HEK293 (cell line): Measurements from ENCODE around the gene HHIPL1.

Experiments
- CTCF ChIA-PET: fragments of 350-600 bp; formaldehyde crosslinking; extraction: SDS; loops from one replicate; lab custom pipeline; 2021; ENCODE audit warnings: antibody characterized with exemption; lab: Yijun Ruan, JAX
- POLR2A ChIA-PET: fragments of 300-600 bp; formaldehyde crosslinking; extraction: SDS; loops from one replicate; lab custom pipeline; 2020; ENCODE audit warnings: antibody characterized with exemption, inconsistent platforms; lab: Yijun Ruan, JAX
- H3K27ac ChIP-seq: fragments of 200-500 bp; sonication (Bioruptor generic); 2 replicates; pipeline ENCODE4 v1.5.1; 2014; ENCODE audit warnings: low read depth, low read length, control low read depth, inconsistent platforms; ENCODE audit errors: extremely low read depth
- H3K36me3 ChIP-seq, 2 experiments: fragments of 200-500 bp in 1 of 2; sonication (Bioruptor generic) in 1 of 2; 1 replicate in 1 of 2; 2 replicates in 1 of 2; pipeline ENCODE4 v1.5.1; 2014 to 2017; ENCODE audit warnings: inconsistent platforms in 2 of 2, low read length in 2 of 2; ENCODE audit not compliant: control insufficient read depth in 2 of 2, insufficient read depth in 1 of 2
- H3K4me1 ChIP-seq: fragments of 200-500 bp; sonication (Bioruptor generic); 2 replicates; pipeline ENCODE4 v1.5.1; 2014; ENCODE audit warnings: mild to moderate bottlenecking, low read length, inconsistent platforms; ENCODE audit not compliant: control insufficient read depth, insufficient read depth
- H3K4me3 ChIP-seq: 2 replicates; pipeline ENCODE4 v1.5.1; 2011; ENCODE audit warnings: low read depth, mild to moderate bottlenecking, control low read depth, low read length, moderate library complexity
- H3K9me3 ChIP-seq: fragments of 200-500 bp; sonication (Bioruptor generic); 2 replicates; pipeline ENCODE4 v1.5.1; 2014; ENCODE audit warnings: low read depth, low read length, inconsistent platforms; ENCODE audit not compliant: control insufficient read depth, insufficient read depth
- ATF2 ChIP-seq: fragments of 450-650 bp; formaldehyde crosslinking; IDR thresholded peaks from 2 replicates; pipeline ENCODE4 v1.5.1; 2016; ENCODE audit warnings: missing biosample characterization, missing genetic modification characterization, low read depth
- EGR2 ChIP-seq: fragments of 450-650 bp; formaldehyde crosslinking; IDR thresholded peaks from 2 replicates; pipeline ENCODE4 v1.5.1; 2016; ENCODE audit warnings: low read depth, missing biosample characterization, missing genetic modification characterization
- ELK4 ChIP-seq: IDR thresholded peaks from 2 replicates; pipeline ENCODE4 v1.6.1; 2011; ENCODE audit warnings: mild to moderate bottlenecking, low read depth, low read length, borderline replicate concordance
- KLF10 ChIP-seq: fragments of 450-650 bp; IDR thresholded peaks from 2 replicates; pipeline ENCODE4 v1.5.1; 2018; ENCODE audit warnings: missing biosample characterization, mild to moderate bottlenecking, missing genetic modification characterization
- PBX3 ChIP-seq: sonication (generic); formaldehyde crosslinking; IDR thresholded peaks from 2 replicates; pipeline ENCODE4 v1.8.1; 2022; ENCODE audit warnings: mild to moderate bottlenecking, moderate library complexity, missing genetic modification reagents
- SALL2 ChIP-seq: fragments of 450-650 bp; formaldehyde crosslinking; IDR thresholded peaks from 2 replicates; pipeline ENCODE4 v1.5.0; 2017; ENCODE audit warnings: missing biosample characterization, mild to moderate bottlenecking, missing genetic modification characterization, borderline replicate concordance
- SP2 ChIP-seq: fragments of 450-650 bp; formaldehyde crosslinking; IDR thresholded peaks from 2 replicates; pipeline ENCODE4 v1.5.1; 2016; ENCODE audit warnings: missing biosample characterization, missing genetic modification characterization
- SP7 ChIP-seq: fragments of 450-650 bp; formaldehyde crosslinking; IDR thresholded peaks from 2 replicates; pipeline ENCODE4 v1.5.1; 2016; ENCODE audit warnings: missing biosample characterization, missing genetic modification characterization
- ZBTB11 ChIP-seq: fragments of 450-650 bp; formaldehyde crosslinking; conservative IDR thresholded peaks from 2 replicates; pipeline ENCODE4 v1.5.1; 2016; ENCODE audit warnings: low read depth, missing biosample characterization, missing genetic modification characterization
- ZIC2 ChIP-seq: fragments of 450-650 bp; formaldehyde crosslinking; IDR thresholded peaks from 2 replicates; pipeline ENCODE4 v1.5.1; 2016; ENCODE audit warnings: missing biosample characterization, missing genetic modification characterization
- ZNF133 ChIP-seq: fragments of 450-650 bp; formaldehyde crosslinking; IDR thresholded peaks from 2 replicates; pipeline ENCODE4 v1.5.1; 2016; ENCODE audit warnings: missing biosample characterization, missing genetic modification characterization
- ZNF155 ChIP-seq: fragments of 450-650 bp; formaldehyde crosslinking; IDR thresholded peaks from 2 replicates; pipeline ENCODE4 v1.5.1; 2016; ENCODE audit warnings: missing biosample characterization, missing genetic modification characterization
- ZNF169 ChIP-seq: fragments of 450-650 bp; formaldehyde crosslinking; IDR thresholded peaks from 2 replicates; pipeline ENCODE4 v1.5.1; 2016; ENCODE audit warnings: missing biosample characterization, missing genetic modification characterization
- ZNF175 ChIP-seq: fragments of 450-650 bp; formaldehyde crosslinking; IDR thresholded peaks from 2 replicates; pipeline ENCODE4 v1.5.1; 2016; ENCODE audit warnings: missing biosample characterization, missing genetic modification characterization
- ZNF280C ChIP-seq: fragments of 450-650 bp; formaldehyde crosslinking; IDR thresholded peaks from 2 replicates; pipeline ENCODE4 v1.5.1; 2016; ENCODE audit warnings: missing biosample characterization, missing genetic modification characterization
- ZNF449 ChIP-seq: fragments of 450-650 bp; formaldehyde crosslinking; IDR thresholded peaks from 2 replicates; pipeline ENCODE4 v1.5.1; 2017; ENCODE audit warnings: missing biosample characterization, mild to moderate bottlenecking, missing genetic modification characterization, moderate library complexity
- ZNF560 ChIP-seq: fragments of 450-650 bp; formaldehyde crosslinking; IDR thresholded peaks from 2 replicates; pipeline ENCODE4 v1.5.1; 2017; ENCODE audit warnings: missing biosample characterization, missing genetic modification characterization, borderline replicate concordance
- ZNF580 ChIP-seq: fragments of 450-650 bp; formaldehyde crosslinking; IDR thresholded peaks from 2 replicates; pipeline ENCODE4 v1.5.1; 2016; ENCODE audit warnings: missing biosample characterization, missing genetic modification characterization
- ZNF596 ChIP-seq: fragments of 450-650 bp; IDR thresholded peaks from 2 replicates; pipeline ENCODE4 v1.5.0; 2018; ENCODE audit warnings: missing biosample characterization, mild to moderate bottlenecking, missing genetic modification characterization, moderate library complexity
- ZNF600 ChIP-seq: fragments of 450-650 bp; formaldehyde crosslinking; IDR thresholded peaks from 2 replicates; pipeline ENCODE4 v1.5.1; 2016; ENCODE audit warnings: missing biosample characterization, missing genetic modification characterization
- ZNF626 ChIP-seq: fragments of 450-650 bp; sonication (Bioruptor Pico); formaldehyde crosslinking; IDR thresholded peaks from 2 replicates; pipeline ENCODE4 v1.5.1; 2018; ENCODE audit warnings: missing biosample characterization, missing genetic modification characterization, inconsistent platforms
- ZNF692 ChIP-seq: fragments of 450-650 bp; formaldehyde crosslinking; IDR thresholded peaks from 2 replicates; pipeline ENCODE4 v1.5.1; 2016; ENCODE audit warnings: missing biosample characterization, missing genetic modification characterization

HHIPL1 gene

GRCh38 chr14:99624971-99625370 lies 20.0 kb upstream of the HHIPL1 start:
- POLR2A ChIA-PET, result no interaction called here
- TF ChIP-seq SALL2 (tag by site-specific recombination), result no peak
- 0 out of 2 replicates have a peak, but pooled peaks have one; percentile 45 for TF ChIP-seq SP7 (tag by site-specific recombination)
- TF ChIP-seq ZNF155 (tag by site-specific recombination), result no peak
- TF ChIP-seq ELK4, result no peak
- TF ChIP-seq SP2 (tag by site-specific recombination), result no peak
- TF ChIP-seq ZNF596 (tag by site-specific recombination), result no peak
- no peak for TF ChIP-seq ZNF580 (tag by site-specific recombination)
- H3K4me3 ChIP-seq, result no peak overlapping the region
- H3K9me3 ChIP-seq, result no peaks in the 10 kb centered on the region
- CTCF ChIA-PET, result no interaction called here
- H3K27ac ChIP-seq, result no peak overlapping the region
- H3K36me3 ChIP-seq, result no peaks in the 10 kb centered on the region
- no peaks in the 10 kb centered on the region for H3K4me1 ChIP-seq

GRCh38 chr14:99625476-99625875 lies 19.5 kb upstream of the HHIPL1 start:
- POLR2A ChIA-PET, result no interaction called here
- no peaks in the 10 kb centered on the region for H3K36me3 ChIP-seq
- H3K4me3 ChIP-seq, result no peak overlapping the region
- no peaks in the 10 kb centered on the region for H3K9me3 ChIP-seq
- H3K4me1 ChIP-seq, result no peaks in the 10 kb centered on the region
- CTCF ChIA-PET, result no interaction called here
- no peak overlapping the region for H3K27ac ChIP-seq
- no peak for TF ChIP-seq ZNF175 (tag by site-specific recombination)
- TF ChIP-seq ZNF692 (tag by site-specific recombination), result no peak
- TF ChIP-seq ZIC2 (tag by site-specific recombination), result no peak
- TF ChIP-seq ZNF560 (tag by site-specific recombination), result no peak
- TF ChIP-seq PBX3 (CRISPR knock-in tag), result no peak
- TF ChIP-seq ZNF169 (tag by site-specific recombination), result no peak
- no peak for TF ChIP-seq SALL2 (tag by site-specific recombination)
- TF ChIP-seq ZNF155 (tag by site-specific recombination), result no peak
- no peak for TF ChIP-seq ZNF133
- TF ChIP-seq ATF2 (tag by site-specific recombination), result no peak
- TF ChIP-seq EGR2 (tag by site-specific recombination), result no peak
- TF ChIP-seq ZBTB11 (tag by site-specific recombination), result no peak
- TF ChIP-seq KLF10 (tag by site-specific recombination), result no peak
- no peak for TF ChIP-seq ZNF600
- no peak for TF ChIP-seq ZNF280C (tag by site-specific recombination)
- no peak for TF ChIP-seq ZNF626 (tag by site-specific recombination)
- no peak for TF ChIP-seq ZNF449
